HG03575 (cell line): ENCODE results near the gene TIMM22.
"Not testable (repeated sequence)": the region's sequence is repeated elsewhere in the genome, so short reads cannot be mapped to it uniquely, and the experiment has no call there.

Experiments used
- ATAC-seq: cut with Tn5 transposase; IDR thresholded peaks from one replicate; pipeline ENCODE4 v1.9.1; 2021; ENCODE audit not compliant: unreplicated experiment, insufficient number of reproducible peaks, low FRiP score; ENCODE audit errors: extremely low read depth

TIMM22 gene

GRCh38 chr17:995324-995723 is 1.6 kb upstream of the TIMM22 start:
- ATAC-seq = not testable (repeated sequence)

DNA sequence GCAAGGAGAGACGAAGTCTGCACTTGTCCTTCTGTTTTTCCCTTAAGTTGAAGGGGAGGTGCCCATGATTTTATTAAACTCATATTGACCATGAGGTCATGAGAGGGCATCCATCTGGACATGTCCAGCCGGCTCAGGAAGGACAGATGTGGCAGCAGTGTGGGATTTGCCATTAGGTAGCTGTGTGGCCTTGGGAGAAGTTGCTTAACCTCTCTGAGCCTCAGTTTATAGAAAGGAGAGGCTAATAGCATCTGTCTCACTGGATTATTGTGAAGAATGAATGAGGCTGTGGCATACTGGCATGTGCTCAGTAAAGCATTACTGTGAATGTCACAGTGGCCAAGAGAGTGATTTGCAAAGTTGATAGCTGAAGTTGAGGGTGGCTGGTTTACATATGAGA is 1.2 kb downstream of the TIMM22 start:
- ATAC-seq = no peak

DNA sequence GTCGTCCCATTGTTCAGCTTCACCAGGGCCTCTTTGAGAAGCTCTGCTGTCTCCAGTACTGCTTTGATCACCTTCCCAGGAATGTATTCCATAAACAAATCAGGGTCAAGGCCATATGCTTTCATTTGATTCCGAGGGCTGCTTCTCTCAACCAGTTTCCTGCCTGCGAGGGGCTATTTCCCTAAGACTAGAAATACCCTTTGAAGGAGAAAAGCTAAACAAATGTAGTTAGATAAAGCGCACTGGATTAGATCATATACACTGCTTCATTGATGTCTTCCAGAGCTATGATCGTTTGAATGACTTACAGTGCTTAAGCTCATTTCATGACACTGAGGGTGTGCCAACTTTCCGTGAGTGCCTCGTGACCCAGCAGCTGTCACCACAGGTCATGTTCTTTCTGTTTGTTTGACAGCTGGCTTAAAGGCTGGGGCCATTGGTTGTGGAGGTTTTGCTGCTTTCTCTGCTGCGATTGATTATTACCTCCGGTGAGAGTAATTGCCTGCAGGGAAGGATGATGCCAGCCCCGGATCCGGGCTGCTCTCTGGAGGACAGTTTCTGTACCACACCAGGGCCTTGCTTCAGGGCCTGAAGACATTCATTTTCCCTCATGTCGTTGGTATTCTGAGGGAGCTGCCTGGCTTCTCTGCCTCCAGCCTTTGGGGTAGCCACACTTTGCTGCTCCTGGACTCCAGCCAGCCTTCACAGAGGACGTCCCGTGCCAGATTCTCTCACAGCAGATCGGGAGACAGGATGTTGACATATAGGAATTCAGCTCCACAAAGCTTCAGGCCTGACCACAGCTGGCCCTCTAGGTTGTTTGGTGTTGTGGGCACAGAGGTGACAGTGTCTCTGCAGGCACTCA is 3.9 kb downstream of the TIMM22 start:
- no peak for ATAC-seq

DNA sequence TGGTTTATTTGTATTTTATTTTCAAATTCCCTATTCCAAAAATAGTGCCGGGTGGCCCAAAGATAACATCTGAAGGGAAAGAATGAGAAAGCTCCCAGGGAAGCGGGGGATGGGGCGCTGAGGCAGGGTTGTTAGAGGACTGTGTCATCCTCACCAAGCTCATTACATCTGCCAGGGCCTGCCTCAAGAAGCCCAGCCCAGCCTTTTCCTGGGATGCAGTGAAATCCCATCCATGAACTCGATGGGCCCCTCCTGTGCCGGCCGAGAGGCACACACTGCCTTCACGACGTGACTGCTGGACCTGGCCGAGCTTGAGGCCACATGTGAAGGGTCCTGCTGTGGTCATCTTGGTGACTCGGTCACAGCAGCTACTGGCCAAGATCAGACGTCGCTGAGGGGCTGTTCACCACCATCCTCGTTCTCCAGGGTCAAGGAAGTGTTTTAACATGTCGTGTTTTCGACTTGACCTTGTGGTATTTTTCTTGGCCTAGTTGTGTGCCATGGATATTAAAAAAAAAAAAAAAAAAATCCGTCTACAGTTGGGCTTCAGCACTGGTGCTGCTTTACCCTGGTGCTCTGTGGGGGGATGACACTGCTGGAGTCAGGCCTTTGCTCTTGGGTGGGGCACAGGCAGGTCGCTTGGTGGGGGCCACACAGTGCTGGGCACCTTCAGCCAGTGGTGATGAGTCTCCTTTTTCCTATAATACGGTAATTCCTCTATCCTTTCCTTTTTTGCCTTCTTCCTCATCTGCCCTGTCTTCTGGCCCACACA is 4.9 kb downstream of the TIMM22 start:
- no peak for ATAC-seq

- ATAC-seq = no peak
Observed at GRCh38 chr17:1002412-1002753, 5.5 kb downstream of the TIMM22 start.

DNA sequence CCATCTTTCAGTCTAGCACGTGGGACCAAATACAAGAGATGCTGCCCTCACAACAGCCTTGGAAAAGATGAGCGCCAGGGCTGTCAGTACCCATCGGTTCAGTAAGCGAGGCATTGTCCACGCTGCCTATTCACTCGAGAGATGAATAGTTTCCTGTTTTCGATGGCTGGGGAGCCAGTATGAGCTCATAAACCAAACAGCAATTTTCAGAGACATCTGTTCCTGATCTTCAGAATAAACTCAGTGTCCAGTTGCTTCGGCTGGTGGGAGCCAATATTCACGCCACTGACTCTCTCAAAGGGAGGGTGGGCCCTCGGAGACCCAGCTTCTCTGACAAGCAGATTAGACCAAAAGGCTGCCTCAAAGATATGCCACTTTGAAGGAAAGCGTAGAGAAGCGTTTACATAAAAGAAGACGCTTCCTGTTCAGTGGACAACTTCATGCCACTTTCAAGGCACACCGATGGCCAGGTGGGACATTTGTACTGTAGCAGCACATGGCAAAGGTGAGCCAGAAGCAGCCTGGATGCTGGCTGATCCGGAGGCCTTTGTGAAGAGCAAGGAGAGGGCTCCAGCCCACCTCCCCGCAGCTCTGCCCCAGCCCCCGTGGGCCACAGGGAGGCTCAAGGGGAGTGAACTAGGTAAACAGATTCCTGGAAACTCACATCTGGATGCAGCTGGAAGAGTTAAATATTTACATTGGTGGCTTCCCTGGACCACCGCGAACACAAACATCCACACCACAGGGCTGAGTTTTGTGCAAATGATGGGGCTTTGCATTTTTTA is 6.0 kb downstream of the TIMM22 start:
- no peak for ATAC-seq

GRCh38 chr17:1003633-1003971 is 6.7 kb downstream of the TIMM22 start:
- ATAC-seq = no peak

DNA sequence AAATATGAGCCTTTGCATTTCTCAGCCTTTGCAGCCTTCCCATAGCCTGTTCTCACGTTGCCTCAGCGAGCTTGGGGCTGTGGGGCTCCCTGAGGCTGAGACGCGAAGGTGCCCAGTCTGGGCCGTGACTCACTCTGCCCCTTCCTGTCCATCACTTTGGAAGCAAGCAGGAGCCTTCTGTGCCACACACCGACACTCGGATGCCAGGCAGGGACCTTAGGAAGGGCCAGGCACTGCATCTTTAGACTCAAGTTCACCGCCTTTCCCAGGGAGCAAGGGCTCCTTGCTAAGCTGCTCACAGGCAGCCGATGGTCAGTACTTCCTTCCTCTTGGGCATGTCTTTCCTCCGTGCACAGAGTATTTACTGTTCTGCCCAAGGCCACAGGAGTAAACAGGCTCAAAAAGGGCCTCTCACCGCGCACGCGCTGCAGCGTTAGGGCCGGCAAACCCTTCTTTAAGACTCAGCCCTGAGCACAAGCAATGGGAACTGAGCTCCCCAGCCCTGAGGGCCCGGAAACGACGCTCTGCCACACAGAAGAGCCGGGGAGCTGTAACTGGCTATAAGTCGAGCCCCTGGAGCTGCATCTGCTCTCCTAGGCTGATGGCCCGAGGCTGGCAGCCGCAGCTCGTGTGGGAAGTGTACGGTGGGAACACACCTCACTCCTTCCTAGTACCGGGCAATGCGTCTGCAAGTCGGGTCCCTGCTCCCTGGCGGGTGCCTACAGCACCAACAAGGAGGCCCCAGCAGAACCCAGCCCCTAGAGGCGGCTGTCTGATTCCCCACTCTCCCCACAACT is 7.2 kb downstream of the TIMM22 start:
- no peak for ATAC-seq

GRCh38 chr17:1004769-1005295 is 7.9 kb downstream of the TIMM22 start:
- no peak for ATAC-seq

GRCh38 chr17:1005361-1005946 is 8.5 kb downstream of the TIMM22 start:
- ATAC-seq = no peak

DNA sequence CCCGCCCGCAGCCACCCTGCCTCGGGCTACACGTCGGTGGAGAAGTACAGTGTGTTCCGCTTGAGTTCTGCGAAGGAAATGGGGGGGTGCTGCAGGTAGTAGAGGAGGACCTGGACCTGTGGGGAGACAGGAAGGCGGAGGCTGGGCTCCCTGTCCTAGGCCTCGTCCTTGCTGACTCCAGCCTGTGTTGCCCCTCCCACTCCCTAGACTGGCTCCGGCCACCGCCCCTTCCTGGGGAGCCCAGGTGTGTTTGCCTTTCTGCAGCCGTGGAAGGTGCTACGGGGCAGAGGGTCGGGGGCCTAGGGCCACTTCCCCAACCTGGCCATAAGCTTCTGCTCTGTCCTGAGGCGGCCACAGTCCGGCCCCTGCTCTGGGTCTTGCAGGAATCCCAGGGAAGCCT is 9.1 kb downstream of the TIMM22 start:
- ATAC-seq = no peak

- ATAC-seq = no peak
Observed at GRCh38 chr17:1007310-1008007, 10.5 kb downstream of the TIMM22 start.

DNA sequence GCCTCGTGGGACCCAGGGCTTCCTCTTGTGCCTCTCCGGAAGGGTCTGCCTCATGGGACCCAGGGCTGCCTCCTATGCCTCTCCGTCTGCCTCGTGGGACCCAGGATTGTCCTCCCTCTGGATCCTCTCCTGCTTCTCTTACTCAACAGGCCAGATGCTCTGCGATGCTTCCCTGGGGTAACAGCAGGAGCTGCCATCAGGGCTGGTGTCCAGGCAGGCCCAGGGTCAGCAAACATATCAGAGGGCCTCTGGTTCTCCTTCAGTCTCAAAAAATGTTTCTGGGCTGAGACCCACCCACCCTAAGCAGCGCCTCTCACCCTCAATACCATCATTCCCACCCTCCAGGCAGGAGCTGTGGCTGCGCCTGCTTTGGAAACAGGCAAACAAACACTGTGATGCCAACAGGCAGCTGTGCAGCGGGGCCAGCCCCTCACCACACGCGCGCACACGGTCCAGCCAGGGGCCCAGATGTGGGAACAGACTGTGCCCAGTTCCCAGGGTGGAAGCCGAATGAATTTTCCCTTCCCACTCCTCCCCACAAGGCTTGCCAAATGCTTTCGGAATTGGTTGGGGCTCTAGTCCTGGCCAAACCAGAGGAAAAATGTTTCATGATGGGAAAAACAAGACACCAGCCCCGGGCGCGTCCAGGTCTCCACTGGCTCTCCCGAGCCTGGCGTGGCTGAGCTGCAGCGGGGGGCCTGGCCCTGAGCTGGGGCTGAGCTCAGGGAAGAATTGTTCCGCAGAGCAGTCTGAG is 11.3 kb downstream of the TIMM22 start:
- ATAC-seq = no peak

DNA sequence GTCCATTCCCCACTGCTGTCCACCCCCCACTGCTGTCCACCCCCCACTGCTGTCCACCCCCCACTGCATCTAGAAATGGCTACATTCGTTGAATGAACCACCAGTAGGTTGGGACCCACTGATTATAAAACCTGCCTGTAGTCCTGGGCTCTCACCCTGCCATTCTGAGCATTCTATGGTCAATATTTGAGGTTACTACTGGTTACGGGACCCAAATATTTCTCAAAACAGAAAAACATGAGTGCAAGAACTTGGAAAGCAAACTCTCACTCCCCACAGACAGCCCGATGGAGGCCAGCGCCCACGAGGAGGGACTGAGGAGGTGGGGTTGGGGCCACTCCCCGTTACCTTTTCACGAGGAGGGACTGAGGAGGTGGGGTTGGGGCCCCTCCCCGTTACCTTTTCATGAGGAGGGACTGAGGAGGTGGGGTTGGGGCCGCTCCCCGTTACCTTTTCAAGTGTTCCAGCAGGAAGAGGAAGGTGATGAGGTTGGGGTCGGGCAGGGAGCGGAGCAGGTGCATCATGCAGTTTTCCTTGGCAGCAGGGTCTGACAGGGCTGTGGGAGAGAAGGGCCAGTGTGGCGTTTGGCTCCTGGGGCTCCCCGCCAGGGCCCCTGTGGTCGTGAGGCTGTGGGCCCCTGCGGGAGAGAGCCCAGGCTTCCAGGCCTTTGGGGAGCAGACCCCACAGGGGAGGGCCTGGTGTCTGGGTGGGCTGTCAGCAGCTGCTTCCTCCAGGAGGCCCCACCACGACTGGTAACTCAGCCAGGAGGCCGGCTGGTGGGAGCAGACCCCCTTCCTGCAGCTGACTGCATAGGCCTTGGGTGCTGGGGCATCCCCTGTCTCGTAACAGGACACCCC is 12.5 kb downstream of the TIMM22 start:
- no peak for ATAC-seq

DNA sequence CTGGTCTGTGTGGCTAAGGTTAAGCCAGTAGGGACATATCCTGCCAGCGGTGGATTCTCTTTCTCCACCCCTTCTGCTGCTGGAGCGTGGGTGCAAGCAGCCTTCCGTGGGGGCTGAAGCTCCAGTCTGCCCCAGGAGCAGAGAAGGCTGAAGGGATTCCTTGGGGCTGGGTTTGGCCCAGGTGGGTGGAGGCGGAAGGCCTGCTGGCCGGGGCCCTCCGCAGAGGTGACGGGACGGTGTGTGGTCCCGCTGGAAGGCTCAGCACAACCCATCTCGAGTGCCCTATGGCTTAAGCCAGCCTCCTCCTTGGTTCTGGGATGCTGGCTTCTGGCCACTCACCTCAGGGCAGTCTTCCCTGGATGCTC is 13.1 kb downstream of the TIMM22 start:
- no peak for ATAC-seq

- ATAC-seq = no peak
Observed at GRCh38 chr17:1010586-1010985, 13.7 kb downstream of the TIMM22 start.
